ENCODE results near the gene PRSS36. TPM values are rescaled to one million over a fixed set of nuclear protein-coding genes. Genes with fewer than 3 reads are reported as not detected.
"Not testable (repeated sequence)": the region's sequence is repeated elsewhere in the genome, so short reads cannot be mapped to it uniquely, and the experiment has no call there.

The PRSS36 gene
- total RNA-seq, 1 donor from 2014 or later: 6.6 TPM

GRCh38 chr16:31108035-31108793 lies 41.7 kb downstream of the PRSS36 start, which contains the start of gene BCKDK:
Gene BCKDK, plus strand, starts transcription at chr16:31108386. Its CDS starts 838 bp downstream, at chr16:31109224.
- Histone ChIP-seq H3K9me3 (no peaks in the 10 kb centered on the region), H3K27me3 (ENCODE audit: low read depth) (no peaks in the 10 kb centered on the region), H3K36me3 (peaks cover 38% of the 10 kb centered on the region), H3K4me3 (peak within 1 kb of the TSS; percentile 90), H3K4me1 (peaks cover 24% of the 10 kb centered on the region), H3K27ac (peak within 1 kb of the TSS; percentile 90)
- no peak for TF ChIP-seq CTCF (IDR thresholded peaks at IDR 0.05)
- peak; percentile 86 for DNase-seq
- peak; percentile 83 to 92 for ATAC-seq
- intact Hi-C loops (cut with DNase I): no loop called here

GRCh38 chr16:31107465-31107867 lies 42.4 kb downstream of the PRSS36 start:
- no peak overlapping the region for H3K4me3 ChIP-seq
- no peak for DNase-seq
- intact Hi-C loops (cut with DNase I): no loop called here

GRCh38 chr16:31106509-31107464 lies 43.1 kb downstream of the PRSS36 start:
- Histone ChIP-seq H3K27me3 (ENCODE audit: low read depth) (no peaks in the 10 kb centered on the region), H3K9me3 (no peaks in the 10 kb centered on the region), H3K27ac (no peak overlapping the region), H3K4me1 (peaks cover 20% of the 10 kb centered on the region), H3K4me3 (no peak overlapping the region), H3K36me3 (peaks cover 25% of the 10 kb centered on the region)
- TF ChIP-seq CTCF (IDR thresholded peaks at IDR 0.05): no peak
- intact Hi-C loops (cut with DNase I): no loop called here
- no peak for DNase-seq
- ATAC-seq: no peak

More at GRCh38 chr16:31107465-31107867, 42.4 kb downstream of the PRSS36 start:
- no peak for ATAC-seq
- no peaks in the 10 kb centered on the region for H3K9me3 ChIP-seq
- H3K27ac ChIP-seq: no peak overlapping the region
- no peak for TF ChIP-seq CTCF (IDR thresholded peaks at IDR 0.05)
- H3K4me1 ChIP-seq: peaks cover 20% of the 10 kb centered on the region
- H3K36me3 ChIP-seq: peaks cover 32% of the 10 kb centered on the region
- H3K27me3 ChIP-seq (ENCODE audit: low read depth): no peaks in the 10 kb centered on the region

- peak overlapping the region; percentile 39 for H3K4me3 ChIP-seq
- ATAC-seq (peak; percentile 91 to 95), DNase-seq (peak; percentile 92)
- H3K9me3 ChIP-seq: no peaks in the 10 kb centered on the region
- H3K4me1 ChIP-seq: peaks cover 20% of the 10 kb centered on the region
- peaks cover 15% of the 10 kb centered on the region for H3K36me3 ChIP-seq
- peak overlapping the region; percentile 73 for H3K27ac ChIP-seq
- TF ChIP-seq CTCF (IDR thresholded peaks at IDR 0.05): peak; percentile 82
- no peaks in the 10 kb centered on the region for H3K27me3 ChIP-seq (ENCODE audit: low read depth)
- intact Hi-C loops (cut with DNase I): no loop called here
Measured at GRCh38 chr16:31105677-31106213, 44.1 kb downstream of the PRSS36 start.

- H3K27me3 ChIP-seq (ENCODE audit: low read depth); H3K9me3 ChIP-seq; intact Hi-C loops (cut with DNase I); ATAC-seq; H3K4me3 ChIP-seq; H3K36me3 ChIP-seq; H3K4me1 ChIP-seq; H3K27ac ChIP-seq; DNase-seq: not testable (repeated sequence)
Measured at GRCh38 chr16:31100876-31101641, 48.8 kb downstream of the PRSS36 start.
